A549 (cell line): Measurements from ENCODE around the gene ADARB2. TPM values are rescaled to one million over a fixed set of nuclear protein-coding genes. Genes with fewer than 3 reads are reported as not detected.

Experiments used
- ATAC-seq, 2 experiments: fragments of 200-7000 bp in 1 of 2; fragments of >200 bp in 1 of 2; cut with Nextera tagmentation in 1 of 2; cut with Tn5 transposase in 1 of 2; 3 replicates each; pipeline versions ENCODE4 v1.8.0 to v1.9.1; 2018 to 2020; ENCODE audit warnings: mild to moderate bottlenecking in 1 of 2, moderate library complexity in 1 of 2
- CTCF ChIA-PET: fragments of 300-600 bp; sonication (Branson Sonifier 250); formaldehyde crosslinking; extraction: SDS; loops from one replicate; lab custom pipeline; 2021; ENCODE audit warnings: antibody characterized with exemption, inconsistent platforms; lab: Yijun Ruan, JAX
- POLR2A ChIA-PET: fragments of 350-600 bp; formaldehyde crosslinking; extraction: SDS; loops from one replicate; lab custom pipeline; 2021; ENCODE audit warnings: antibody characterized with exemption, inconsistent platforms; lab: Yijun Ruan, JAX
- DNase-seq, 2 experiments: peaks; one replicate each; pipeline versions ENCODE4 v3.0.0 to v3.0.0-alpha.2; 2011 to 2016; ENCODE audit warnings: low read depth in 1 of 2, low spot score in 1 of 2
- FAIRE-seq: peaks from 2 replicates; lab custom pipeline; 2011; peaks lifted over from hg19 to GRCh38; lab: Jason Lieb, UNC
- H3K27ac ChIP-seq, 2 experiments: fragments of >200 bp; sonication (Bioruptor Twin); formaldehyde crosslinking; 3 replicates each; pipeline ENCODE4 v1.5.1; 2016 to 2017
- H3K4me1 ChIP-seq: fragments of >200 bp; sonication (Bioruptor Twin); formaldehyde crosslinking; 3 replicates; pipeline ENCODE4 v1.6.1; 2016
- H3K4me2 ChIP-seq: fragments of >200 bp; sonication (Bioruptor Twin); formaldehyde crosslinking; 3 replicates; pipeline ENCODE4 v1.6.1; 2016
- H3K4me3 ChIP-seq: fragments of >200 bp; sonication (Bioruptor Twin); formaldehyde crosslinking; 3 replicates; pipeline ENCODE4 v1.5.1; 2016
- H3K9me3 ChIP-seq: fragments of >200 bp; sonication (Bioruptor Twin); formaldehyde crosslinking; 3 replicates; pipeline ENCODE4 v1.6.1; 2016
- BCL3 ChIP-seq: fragments of >200 bp; sonication (Bioruptor Twin); formaldehyde crosslinking; IDR thresholded peaks from 3 replicates; pipeline ENCODE4 v1.6.1; 2016
- CEBPB ChIP-seq, 2 experiments: fragments of >200 bp in 1 of 2; sonication (Bioruptor Twin) in 1 of 2; formaldehyde crosslinking in 1 of 2; IDR thresholded peaks; 2 replicates each; pipeline ENCODE4 v1.6.1; 2012 to 2016
- E2F6 ChIP-seq: IDR thresholded peaks from 2 replicates; pipeline ENCODE4 v1.6.1; 2012; ENCODE audit warnings: low read depth, borderline replicate concordance
- EHF ChIP-seq: fragments of 250-450 bp; sonication (Bioruptor Pico); IDR thresholded peaks from 2 replicates; pipeline ENCODE4 v1.5.0; 2020; ENCODE audit warnings: mild to moderate bottlenecking
- EHMT2 ChIP-seq: fragments of 200-600 bp; sonication (generic); IDR thresholded peaks from 2 replicates; pipeline ENCODE4 v1.6.1; 2016; ENCODE audit warnings: antibody characterized with exemption, low read depth, mild to moderate bottlenecking, moderate library complexity
- FOXS1 ChIP-seq: fragments of 250-450 bp; sonication (Bioruptor Pico); IDR thresholded peaks from 2 replicates; pipeline ENCODE4 v1.5.0; 2020; ENCODE audit warnings: mild to moderate bottlenecking, moderate library complexity
- GATA3 ChIP-seq: IDR thresholded peaks from 2 replicates; pipeline ENCODE4 v1.6.1; 2012; ENCODE audit warnings: borderline replicate concordance
- HES2 ChIP-seq: fragments of >200 bp; sonication (Bioruptor Twin); formaldehyde crosslinking; IDR thresholded peaks from 2 replicates; pipeline ENCODE4 v1.6.1; 2016
- HOXB5 ChIP-seq: fragments of 250-450 bp; sonication (Bioruptor Pico); IDR thresholded peaks from 2 replicates; pipeline ENCODE4 v1.5.0; 2020; ENCODE audit warnings: mild to moderate bottlenecking, moderate library complexity
- JUN ChIP-seq, 2 experiments: fragments of >200 bp; sonication (Bioruptor Twin); formaldehyde crosslinking; IDR thresholded peaks; 2 replicates in 1 of 2; 3 replicates in 1 of 2; pipeline ENCODE4 v1.6.1; 2016 to 2017
- KDM1A ChIP-seq: fragments of 200-600 bp; sonication (generic); IDR thresholded peaks from 2 replicates; pipeline ENCODE4 v1.6.1; 2016; ENCODE audit warnings: low read depth, mild to moderate bottlenecking
- MYC ChIP-seq: IDR thresholded peaks from 2 replicates; pipeline ENCODE4 v1.6.1; 2012; ENCODE audit warnings: mild to moderate bottlenecking, inconsistent platforms, low read length, improper control_type of control experiment, borderline replicate concordance
- NFE2L2 ChIP-seq: fragments of 150-350 bp; conservative IDR thresholded peaks from 2 replicates; pipeline ENCODE4 v1.6.1; 2014; ENCODE audit warnings: low read length
- NPAS2 ChIP-seq: fragments of 250-450 bp; sonication (Bioruptor Pico); IDR thresholded peaks from 2 replicates; pipeline ENCODE4 v1.8.0; 2022; ENCODE audit warnings: mild to moderate bottlenecking, moderate library complexity, borderline replicate concordance
- RARB ChIP-seq: fragments of 250-450 bp; sonication (Bioruptor Pico); IDR thresholded peaks from 2 replicates; pipeline ENCODE4 v1.8.0; 2021; ENCODE audit warnings: mild to moderate bottlenecking, moderate library complexity
- RCOR1 ChIP-seq: fragments of 150-350 bp; IDR thresholded peaks from 2 replicates; pipeline ENCODE4 v1.6.1; 2014; ENCODE audit warnings: antibody characterized with exemption, low read length, low read depth
- REST ChIP-seq: fragments of 200-600 bp; sonication (generic); IDR thresholded peaks from 2 replicates; pipeline ENCODE4 v1.6.1; 2016; ENCODE audit warnings: antibody characterized with exemption, mild to moderate bottlenecking, moderate library complexity
- WGBS: methylation state at CpG from one replicate; pipeline ENCODE4 v1.1.6; 2017; ENCODE audit errors: missing lambda C conversion rate; 5-methylcytosine and 5-hydroxymethylcytosine counted together
- polyA plus RNA-seq, 4 experiments: library from polyadenylated mRNA; depleted of rRNA in 3 of 4; stranded (reverse); fragments of >200 nt; fragmentation: RNase III in 1 of 4; extraction: RNeasy Plus Mini Kit Qiagen cat#74134 plus additional on column Dnase treatment in 1 of 4; gene quantifications; 2 replicates in 3 of 4; 3 replicates in 1 of 4; pipeline ENCODE4 v1.2.3, GENCODE V29; 2011 to 2017

ADARB2 gene
- polyA plus RNA-seq, 2 of the 4 experiments (the other 2 are of a cell fraction), result not detected

- POLR2A ChIA-PET, result no interaction called here
- DNase-seq, result no peak
- H3K4me1 ChIP-seq, result no peaks in the 10 kb centered on the region
- no peak overlapping the region for H3K27ac ChIP-seq
- no peak overlapping the region for H3K4me2 ChIP-seq
- H3K4me3 ChIP-seq, result no peak overlapping the region
- 5% methylated on average over 6 of the region's 6 CpGs for WGBS
- CTCF ChIA-PET, result no interaction called here
- no peak for ATAC-seq
- TF ChIP-seq KDM1A (no peak), CEBPB (IDR thresholded peaks at IDR 0.05) (no peak), GATA3 (no peak), BCL3 (no peak), JUN (IDR thresholded peaks at IDR 0.05) (no peak), E2F6 (no peak), RARB (CRISPR knock-in tag) (no peak)
- no peaks in the 10 kb centered on the region for H3K9me3 ChIP-seq
- FAIRE-seq, result no peak
Measured at GRCh38 chr10:1519391-1519790, 217.9 kb downstream of the ADARB2 start.

GRCh38 chr10:1517684-1518083, 219.6 kb downstream of the ADARB2 start:
- no peak for DNase-seq
- Histone ChIP-seq H3K4me1 (no peaks in the 10 kb centered on the region), H3K9me3 (no peaks in the 10 kb centered on the region), H3K27ac (no peak overlapping the region), H3K4me2 (no peak overlapping the region), H3K4me3 (no peak overlapping the region)
- TF ChIP-seq NPAS2 (CRISPR knock-in tag), result no peak
- no peak for TF ChIP-seq HES2
- no peak for TF ChIP-seq FOXS1
- TF ChIP-seq MYC, result no peak
- TF ChIP-seq EHMT2, result no peak
- no peak for FAIRE-seq
- POLR2A ChIA-PET, result no interaction called here
- WGBS, result 16% methylated on average over 7 of the region's 7 CpGs
- CTCF ChIA-PET, result no interaction called here
- ATAC-seq, result no peak

- no peaks in the 10 kb centered on the region for H3K9me3 ChIP-seq
- no peak overlapping the region for H3K4me2 ChIP-seq
- POLR2A ChIA-PET, result no interaction called here
- H3K27ac ChIP-seq, result no peak overlapping the region
- H3K4me1 ChIP-seq, result no peaks in the 10 kb centered on the region
- ATAC-seq (no peak), FAIRE-seq (no peak), DNase-seq (no peak)
- WGBS, result 35% methylated on average over 29 of the region's 29 CpGs
- TF ChIP-seq HOXB5 (CRISPR knock-in tag), result no peak
- CTCF ChIA-PET, result no interaction called here
- H3K4me3 ChIP-seq, result no peak overlapping the region
Measured at GRCh38 chr10:1516492-1517165, 220.7 kb downstream of the ADARB2 start.

- Histone ChIP-seq H3K4me1 (no peaks in the 10 kb centered on the region), H3K4me3 (no peak overlapping the region), H3K9me3 (no peaks in the 10 kb centered on the region), H3K27ac (no peak overlapping the region), H3K4me2 (no peak overlapping the region)
- DNase-seq, result no peak
- ChIA-PET POLR2A (no interaction called here), CTCF (no interaction called here)
- no peak for ATAC-seq
- 13% methylated on average over 14 of the region's 18 CpGs for WGBS
- FAIRE-seq, result no peak
- TF ChIP-seq RCOR1 (no peak), REST (no peak), NFE2L2 (no peak), EHF (CRISPR knock-in tag) (no peak)
- TF ChIP-seq, all 56 proteins: peak for 0
Measured at GRCh38 chr10:1515780-1516491, 221.4 kb downstream of the ADARB2 start.
